Measurements from ENCODE around the gene PDE4B. TPM values are rescaled to one million over a fixed set of nuclear protein-coding genes. Genes with fewer than 3 reads are reported as not detected.
"Not testable (repeated sequence)": the region's sequence is repeated elsewhere in the genome, so short reads cannot be mapped to it uniquely, and the experiment has no call there.

PDE4B gene
- total RNA-seq, 4 donors from 2014 or later: 3.7 to 16.6 (median 5.1) TPM

DNA sequence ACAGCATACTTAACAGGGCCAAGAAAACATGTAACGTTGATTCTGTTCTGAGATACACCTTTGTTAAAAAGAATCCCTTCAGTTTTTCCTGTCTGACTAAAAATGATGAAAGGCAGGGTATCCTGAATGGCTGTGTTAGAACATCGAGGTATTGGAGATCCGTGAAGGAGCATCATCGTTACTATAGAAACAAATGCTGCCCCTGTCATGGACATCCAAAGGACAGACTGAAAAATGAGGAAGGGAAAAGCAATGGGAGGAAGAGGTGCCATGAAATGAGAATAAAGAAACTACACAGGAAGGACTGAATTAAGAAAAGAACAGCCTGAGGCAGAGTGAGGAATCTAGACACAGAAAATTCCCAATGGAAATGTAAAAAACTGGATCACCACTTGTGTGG is 257.9 kb downstream of the PDE4B start:
- intact Hi-C loops (cut with DNase I): no loop called here
- Histone ChIP-seq H3K27me3 (no peaks in the 10 kb centered on the region), H3K9me3 (no peaks in the 10 kb centered on the region), H3K27ac (replicated peaks in 1 of 4) (no peak overlapping the region), H3K4me3 (no peak overlapping the region), H3K36me3 (no peaks in the 10 kb centered on the region), H3K4me1 (no peaks in the 10 kb centered on the region)
- 66% methylated on average over 4 of the region's 4 CpGs for WGBS
- no peak for DNase-seq (ENCODE audit: extremely low spot score)
- TF ChIP-seq POLR2AphosphoS5 (IDR thresholded peaks at IDR 0.05): no peak
- no peak for TF ChIP-seq EP300 (IDR thresholded peaks at IDR 0.05)
- no peak for TF ChIP-seq POLR2A (IDR thresholded peaks at IDR 0.05; ENCODE audit: low read depth)
- TF ChIP-seq CTCF (IDR thresholded peaks at IDR 0.05): no peak

DNA sequence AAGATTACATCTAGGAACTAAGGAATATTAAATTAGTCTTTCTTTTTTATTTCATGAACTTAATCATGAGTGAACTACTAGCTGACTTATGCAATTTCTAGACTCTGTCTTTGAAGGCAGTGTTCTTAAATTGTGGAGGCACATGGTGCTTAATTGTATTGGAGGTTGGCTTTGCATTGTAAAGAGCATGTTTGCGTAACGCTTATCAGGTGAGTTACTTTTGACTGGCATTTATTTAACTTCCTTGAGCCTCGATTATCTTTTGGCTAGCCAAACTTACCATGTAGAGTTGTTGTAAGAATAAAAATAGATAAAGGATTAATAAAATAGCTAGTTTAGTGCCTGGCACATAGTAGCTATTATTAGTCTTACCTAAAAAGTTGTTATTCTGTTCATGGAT is 262.4 kb downstream of the PDE4B start:
- H3K4me1 ChIP-seq: no peaks in the 10 kb centered on the region
- H3K9me3 ChIP-seq: no peaks in the 10 kb centered on the region
- WGBS: 82% methylated on average over 3 of the region's 3 CpGs
- no peak for DNase-seq (ENCODE audit: extremely low spot score)
- H3K36me3 ChIP-seq: no peaks in the 10 kb centered on the region
- no peak overlapping the region for H3K4me3 ChIP-seq
- no peaks in the 10 kb centered on the region for H3K27me3 ChIP-seq
- intact Hi-C loops (cut with DNase I): no loop called here
- no peak overlapping the region for H3K27ac ChIP-seq (replicated peaks in 1 of 4)
- TF ChIP-seq POLR2A (IDR thresholded peaks at IDR 0.05; ENCODE audit: low read depth): no peak
- no peak for TF ChIP-seq CTCF (IDR thresholded peaks at IDR 0.05)
- TF ChIP-seq EP300 (IDR thresholded peaks at IDR 0.05): no peak
- no peak for TF ChIP-seq POLR2AphosphoS5 (IDR thresholded peaks at IDR 0.05)

DNA sequence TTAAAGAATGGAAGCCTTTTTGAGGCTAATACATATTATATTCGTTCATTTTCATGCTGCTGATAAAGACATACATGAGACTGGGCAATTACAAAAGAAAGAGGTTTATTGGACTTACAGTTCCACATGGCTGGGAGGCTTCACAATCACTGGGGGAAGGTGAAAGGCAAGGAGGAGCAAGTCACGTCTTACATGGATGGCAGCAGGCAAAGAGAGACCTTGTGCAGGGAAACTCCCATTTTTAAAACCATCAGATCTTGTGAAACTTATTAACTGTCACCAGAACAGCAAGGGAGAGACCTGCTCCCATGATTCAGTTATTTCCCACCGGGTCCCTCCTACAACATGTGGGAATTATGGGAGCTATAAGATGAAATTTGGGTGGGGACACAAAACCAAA is 264.8 kb downstream of the PDE4B start:
- H3K27me3 ChIP-seq; H3K9me3 ChIP-seq; H3K27ac ChIP-seq (replicated peaks in 1 of 4); intact Hi-C loops (cut with DNase I); H3K4me1 ChIP-seq; DNase-seq (ENCODE audit: extremely low spot score); H3K4me3 ChIP-seq; H3K36me3 ChIP-seq: not testable (repeated sequence)
- WGBS: 82% methylated on average over 3 of the region's 3 CpGs

GRCh38 chr1:66058558-66058957 is 265.9 kb downstream of the PDE4B start:
- WGBS: 50% methylated on average over 1 of the region's 2 CpGs
- intact Hi-C loops (cut with DNase I): no loop called here
- Histone ChIP-seq H3K9me3 (no peaks in the 10 kb centered on the region), H3K27me3 (no peaks in the 10 kb centered on the region), H3K4me1 (no peaks in the 10 kb centered on the region), H3K27ac (replicated peaks in 1 of 4) (no peak overlapping the region), H3K36me3 (no peaks in the 10 kb centered on the region), H3K4me3 (no peak overlapping the region)
- DNase-seq (ENCODE audit: extremely low spot score): no peak
- no peak for TF ChIP-seq POLR2AphosphoS5 (IDR thresholded peaks at IDR 0.05)
- no peak for TF ChIP-seq POLR2A (IDR thresholded peaks at IDR 0.05; ENCODE audit: low read depth)
- no peak for TF ChIP-seq EP300 (IDR thresholded peaks at IDR 0.05)
- no peak for TF ChIP-seq CTCF (IDR thresholded peaks at IDR 0.05)

GRCh38 chr1:66067219-66067618 is 274.5 kb downstream of the PDE4B start:
- H3K27ac ChIP-seq (replicated peaks in 1 of 4); H3K36me3 ChIP-seq; H3K4me3 ChIP-seq; DNase-seq (ENCODE audit: extremely low spot score); H3K27me3 ChIP-seq; H3K4me1 ChIP-seq; intact Hi-C loops (cut with DNase I); H3K9me3 ChIP-seq: not testable (repeated sequence)
- WGBS: 94% methylated on average over 4 of the region's 4 CpGs

DNA sequence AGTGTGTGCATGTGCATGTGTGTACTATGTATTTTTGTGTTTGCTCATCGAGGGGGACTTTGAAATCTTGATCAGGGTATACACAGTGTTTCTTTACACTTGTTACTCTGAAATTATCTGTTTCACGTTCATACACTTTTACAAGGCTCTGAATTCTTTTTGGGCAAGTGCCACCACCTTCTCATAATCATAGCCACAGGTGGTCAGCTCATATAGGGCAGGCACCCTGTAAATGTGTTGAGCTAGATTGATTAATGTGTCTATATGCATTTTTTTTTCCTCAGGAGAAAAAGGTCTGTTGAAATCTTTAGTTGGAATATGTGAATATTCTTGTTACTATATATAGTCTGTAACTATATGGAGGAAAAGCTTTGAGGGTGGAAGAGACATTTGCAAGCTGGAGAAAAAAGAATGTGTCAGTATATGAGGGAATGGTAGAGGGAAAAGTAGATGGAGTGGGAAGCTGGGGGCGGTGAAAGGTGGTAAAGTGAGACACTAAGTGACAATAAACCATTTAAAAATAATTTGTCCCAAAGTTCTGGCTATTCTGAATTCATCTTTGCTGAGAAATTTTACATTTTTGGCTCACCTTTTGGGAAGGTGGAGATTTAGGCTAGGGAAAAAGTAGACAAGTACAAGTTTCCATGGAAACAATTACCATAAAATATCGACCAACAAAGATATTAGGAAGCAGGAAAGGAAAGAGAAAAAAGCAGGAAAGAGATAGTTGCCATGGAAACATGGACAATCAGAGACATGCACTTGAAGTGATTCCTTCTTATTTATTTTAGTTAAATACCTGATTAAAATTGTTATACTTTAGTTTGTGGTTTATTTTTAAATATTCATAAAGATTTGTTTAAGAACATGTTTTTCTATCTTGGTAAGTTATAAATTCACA is 277.5 kb downstream of the PDE4B start:
- no peak for DNase-seq (ENCODE audit: extremely low spot score)
- no peaks in the 10 kb centered on the region for H3K27me3 ChIP-seq
- TF ChIP-seq CTCF (IDR thresholded peaks at IDR 0.05) (no peak), EP300 (IDR thresholded peaks at IDR 0.05) (no peak), POLR2A (IDR thresholded peaks at IDR 0.05; ENCODE audit: low read depth) (no peak), POLR2AphosphoS5 (IDR thresholded peaks at IDR 0.05) (no peak)
- intact Hi-C loops (cut with DNase I): no loop called here
- H3K9me3 ChIP-seq: no peaks in the 10 kb centered on the region
- no peak overlapping the region for H3K27ac ChIP-seq (replicated peaks in 1 of 4)
- WGBS: 56% methylated on average over 4 of the region's 4 CpGs
- H3K4me3 ChIP-seq: no peak overlapping the region
- H3K36me3 ChIP-seq: no peaks in the 10 kb centered on the region
- H3K4me1 ChIP-seq: no peaks in the 10 kb centered on the region

Measured in esophagus muscularis mucosa (tissue), 4 donors.